HG02678 (cell line): ENCODE data around the gene PPP2R5C.

ENCODE experiments used
- ATAC-seq: cut with Tn5 transposase; IDR thresholded peaks from one replicate; pipeline ENCODE4 v1.9.1; 2021; ENCODE audit warnings: mild to moderate bottlenecking, moderate library complexity; ENCODE audit not compliant: unreplicated experiment

Gene PPP2R5C

DNA sequence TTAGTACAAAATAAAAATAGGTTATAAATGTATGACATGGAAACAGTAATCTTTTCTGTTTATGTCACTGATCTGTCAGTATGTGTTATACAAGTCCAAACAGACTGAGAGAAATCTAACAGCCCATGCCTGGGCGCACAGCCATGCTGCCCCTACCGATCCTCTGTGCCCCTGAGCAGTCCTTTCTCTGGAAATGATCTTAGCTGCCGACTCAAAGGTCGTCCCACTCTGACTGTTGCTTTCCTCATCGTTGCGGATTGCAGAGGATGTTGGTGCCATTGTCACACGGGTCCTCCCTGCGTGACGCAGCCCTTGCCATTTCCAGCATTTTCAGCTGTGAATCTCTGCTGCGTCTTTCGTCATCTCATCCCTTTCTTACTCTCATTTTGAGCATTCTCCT, 119.9 kb downstream of the PPP2R5C start:
- no peak for ATAC-seq

DNA sequence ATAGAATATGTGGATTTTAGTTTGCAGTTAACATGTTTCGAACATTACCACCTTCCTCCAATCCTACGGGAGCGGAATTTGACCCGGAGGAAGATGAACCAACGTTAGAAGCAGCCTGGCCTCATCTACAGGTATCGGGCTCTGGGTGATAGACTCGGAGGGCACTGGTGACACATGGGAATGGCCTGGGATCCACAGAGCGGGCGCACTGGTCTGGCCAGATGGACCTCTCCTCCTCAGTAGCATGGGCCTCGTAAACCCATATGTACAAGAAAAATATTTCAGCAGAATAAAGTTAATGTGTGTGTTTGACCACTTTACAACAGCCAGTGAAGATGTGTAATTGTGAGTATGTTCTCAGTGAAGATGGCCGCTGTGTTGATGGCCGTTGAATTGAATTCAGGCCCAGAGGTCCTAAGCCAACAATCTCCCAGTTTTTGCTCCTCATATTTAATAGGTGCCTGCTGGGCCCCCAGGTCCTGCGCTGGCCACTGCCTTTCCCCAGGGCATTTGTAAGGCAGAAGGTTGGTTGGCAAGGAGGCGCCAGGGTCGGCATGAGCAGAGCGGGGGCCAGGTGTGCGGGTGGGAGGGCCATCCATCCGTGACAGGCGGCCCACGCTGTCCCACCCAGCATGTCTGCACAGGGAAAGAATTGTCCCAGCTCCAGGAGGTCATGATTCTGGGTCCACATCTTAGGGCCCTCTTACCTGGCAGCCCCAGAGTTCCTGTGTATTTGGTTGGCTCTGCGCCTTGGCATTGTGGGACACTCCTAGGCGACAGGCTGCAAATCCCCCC, 120.8 kb downstream of the PPP2R5C start:
- no peak for ATAC-seq

DNA sequence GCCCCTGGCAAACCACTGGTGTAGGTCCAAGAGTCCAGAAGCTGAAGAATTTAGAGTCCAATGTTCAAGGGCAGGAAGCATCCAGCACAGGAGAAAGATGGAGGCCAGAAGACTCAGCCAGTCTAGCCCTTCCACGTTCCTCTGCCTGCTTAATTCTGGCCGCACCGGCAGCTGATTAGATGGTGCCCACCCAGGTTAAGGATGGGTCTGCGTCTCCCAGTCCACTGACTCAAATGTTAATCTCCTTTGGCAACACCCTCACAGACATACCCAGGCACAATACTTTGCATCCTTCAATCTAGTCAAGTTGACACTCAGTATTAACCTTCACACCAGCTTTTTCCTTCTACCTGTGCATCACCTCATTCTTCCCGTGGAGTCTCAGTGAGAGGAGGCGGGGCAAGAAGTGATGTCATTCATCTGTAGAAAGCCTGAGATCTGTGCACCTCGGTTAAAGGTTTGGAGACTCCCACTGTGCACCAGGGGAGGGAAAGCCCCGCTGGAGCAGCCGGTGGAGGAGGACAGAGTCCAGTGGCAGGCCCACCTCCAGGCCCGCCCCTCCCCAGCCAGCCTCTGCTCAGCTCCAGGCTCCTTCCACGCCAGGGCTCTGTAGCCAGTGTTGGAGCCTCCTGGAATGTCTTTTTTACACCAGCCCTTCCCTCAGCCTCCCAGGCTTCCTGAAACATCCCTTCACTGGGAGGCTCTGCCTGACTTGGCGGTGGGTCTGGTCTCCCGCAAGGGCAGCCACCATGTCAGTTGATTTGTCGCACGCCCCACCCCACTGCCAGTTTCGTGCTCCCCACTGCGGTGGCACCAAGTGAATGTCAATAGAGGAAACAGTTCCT, 122.8 kb downstream of the PPP2R5C start:
- ATAC-seq, result no peak

DNA sequence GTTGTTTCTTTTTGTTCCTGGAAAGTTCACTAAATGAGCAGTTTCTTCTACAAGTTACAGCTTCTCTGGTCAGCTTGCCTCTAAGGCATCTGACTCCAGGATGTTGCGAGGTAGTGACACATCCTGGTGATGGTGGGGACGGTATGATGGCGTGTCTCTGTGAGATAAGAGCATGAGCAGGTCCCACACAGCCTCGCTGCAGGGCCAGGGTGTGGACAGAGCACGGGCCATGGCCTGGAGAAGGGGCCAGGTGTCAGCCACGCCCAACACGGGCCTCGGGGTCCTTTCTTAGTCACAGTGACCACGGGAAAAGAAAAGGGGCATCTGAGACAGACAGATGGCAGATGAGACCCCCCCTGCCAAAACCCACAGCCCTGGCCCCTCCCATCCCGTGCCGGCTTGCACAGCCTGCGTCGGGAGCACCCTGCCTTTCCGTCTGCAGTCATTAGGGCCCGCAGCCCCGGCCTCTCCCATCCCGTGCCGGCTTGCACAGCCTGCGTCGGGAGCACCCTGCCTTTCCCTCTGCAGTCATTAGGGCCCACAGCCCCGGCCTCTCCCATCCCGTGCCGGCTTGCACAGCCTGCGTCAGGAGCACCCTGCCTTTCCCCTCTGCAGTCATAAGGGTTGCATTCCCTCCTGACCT, 123.5 kb downstream of the PPP2R5C start:
- ATAC-seq, result no peak

DNA sequence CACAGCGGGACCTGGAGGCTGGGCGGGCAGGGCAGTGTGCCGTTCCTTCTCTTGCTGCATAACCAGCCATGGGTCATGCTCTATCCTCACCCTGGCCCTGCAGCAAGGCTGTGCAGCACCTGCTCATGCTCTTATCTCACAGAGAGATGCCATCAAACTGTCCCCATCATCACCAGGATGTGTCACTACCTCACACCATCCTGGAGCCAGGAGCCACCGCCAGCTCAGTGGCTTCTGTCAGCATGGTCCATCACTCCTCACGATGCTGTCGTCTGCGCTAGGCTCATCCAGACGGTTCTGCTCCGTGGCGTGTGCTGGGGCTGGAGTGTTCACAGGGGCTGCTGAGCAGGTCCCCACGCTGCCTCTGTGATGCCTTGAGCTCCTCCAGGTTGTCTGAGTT, 125.7 kb downstream of the PPP2R5C start:
- no peak for ATAC-seq

DNA sequence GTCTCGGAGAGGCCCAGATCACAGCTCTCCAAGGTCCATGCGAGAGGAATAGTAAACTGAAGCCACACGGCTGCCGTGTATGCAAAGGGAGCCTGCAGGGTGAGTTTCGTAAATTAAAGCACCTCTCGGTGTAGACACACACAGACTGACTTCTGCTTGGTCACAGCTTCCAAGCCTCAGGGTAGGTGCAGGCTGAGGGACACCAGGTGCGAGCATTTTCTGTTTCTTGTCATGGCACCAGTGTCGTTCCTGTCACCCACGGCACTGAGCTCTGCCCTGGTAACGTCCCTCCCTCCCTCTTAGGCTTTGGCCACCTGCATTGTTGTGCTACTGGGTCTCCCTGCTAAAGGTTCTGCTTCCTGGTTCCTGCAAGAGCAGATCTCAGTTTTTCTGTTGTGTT, 126.7 kb downstream of the PPP2R5C start:
- ATAC-seq, result no peak

DNA sequence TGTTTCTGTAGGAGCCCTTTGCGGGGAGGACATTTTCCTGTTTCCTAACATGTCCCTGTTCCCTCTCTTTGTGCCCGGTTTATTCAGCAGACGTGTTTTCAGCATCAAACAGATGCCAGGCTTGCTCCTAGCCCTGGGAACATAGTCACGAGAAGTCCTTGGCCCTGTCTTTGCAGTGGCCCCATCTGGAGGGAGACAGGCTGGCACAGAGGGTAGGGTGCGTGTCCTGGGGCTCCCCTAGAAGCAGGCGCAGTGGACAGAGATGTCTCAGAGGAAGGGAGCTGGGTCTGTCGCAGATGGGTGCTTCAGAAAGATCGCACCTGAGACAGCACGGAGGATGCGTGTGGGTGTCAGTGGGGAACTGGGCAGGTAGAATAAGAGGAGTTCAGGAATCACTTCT, 127.9 kb downstream of the PPP2R5C start:
- no peak for ATAC-seq

DNA sequence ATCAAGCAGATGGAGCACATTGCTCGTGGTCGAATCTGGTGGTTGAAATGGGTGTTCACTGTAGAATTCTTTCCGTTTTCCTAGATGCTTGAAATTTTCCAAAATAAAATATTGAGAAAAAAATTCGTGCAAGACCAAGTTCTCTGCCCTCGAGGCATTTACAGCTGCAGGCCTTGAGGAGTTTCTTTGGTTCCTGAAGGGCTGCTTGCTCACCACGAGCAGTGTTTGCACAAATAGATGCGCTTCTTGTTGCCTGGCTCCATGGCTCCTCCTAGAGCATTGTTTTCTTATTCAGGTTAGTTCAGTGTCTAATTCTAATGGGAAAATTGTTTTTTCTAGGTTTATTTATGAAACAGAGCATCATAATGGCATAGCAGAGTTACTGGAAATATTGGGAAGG, 128.4 kb downstream of the PPP2R5C start:
- ATAC-seq, result no peak

DNA sequence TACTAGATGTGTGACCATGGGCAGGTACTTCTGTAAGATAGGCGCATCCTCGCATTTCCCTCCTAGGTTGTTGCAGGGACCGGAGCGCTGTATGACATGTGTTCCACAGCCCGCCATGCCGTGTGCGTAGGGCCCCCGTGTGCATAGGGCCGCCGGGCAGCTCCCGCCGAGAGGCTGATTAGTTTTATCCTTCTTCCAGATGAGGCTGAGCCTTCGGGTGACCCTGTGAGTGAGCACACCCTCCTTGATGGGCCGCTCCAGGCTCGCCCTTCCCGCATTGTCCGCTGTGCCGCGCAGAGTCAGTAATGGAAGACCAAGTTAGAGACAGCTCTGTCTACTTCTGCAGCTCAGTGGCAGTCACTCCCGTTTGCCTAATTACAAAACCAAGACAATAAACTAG, 130.0 kb downstream of the PPP2R5C start:
- no peak for ATAC-seq

DNA sequence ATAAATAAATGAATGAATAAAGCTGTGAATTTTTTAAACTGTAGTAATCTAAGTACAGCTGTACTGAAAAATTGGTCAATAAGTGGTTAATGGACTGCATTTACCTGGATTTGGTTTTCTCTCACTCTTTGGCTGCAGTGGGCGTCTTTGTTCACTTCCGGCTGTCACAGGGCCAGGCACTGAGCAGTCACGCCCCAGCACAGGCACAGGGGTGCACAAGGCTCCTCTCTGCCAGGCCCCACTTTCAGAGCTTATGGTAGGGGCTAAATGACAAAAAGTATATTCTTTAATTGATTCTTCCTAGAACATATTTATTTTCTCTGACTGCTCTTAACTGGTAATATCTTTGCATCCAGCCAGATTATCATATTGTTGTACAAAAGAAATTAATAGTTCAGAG, 132.2 kb downstream of the PPP2R5C start:
- ATAC-seq, result no peak

DNA sequence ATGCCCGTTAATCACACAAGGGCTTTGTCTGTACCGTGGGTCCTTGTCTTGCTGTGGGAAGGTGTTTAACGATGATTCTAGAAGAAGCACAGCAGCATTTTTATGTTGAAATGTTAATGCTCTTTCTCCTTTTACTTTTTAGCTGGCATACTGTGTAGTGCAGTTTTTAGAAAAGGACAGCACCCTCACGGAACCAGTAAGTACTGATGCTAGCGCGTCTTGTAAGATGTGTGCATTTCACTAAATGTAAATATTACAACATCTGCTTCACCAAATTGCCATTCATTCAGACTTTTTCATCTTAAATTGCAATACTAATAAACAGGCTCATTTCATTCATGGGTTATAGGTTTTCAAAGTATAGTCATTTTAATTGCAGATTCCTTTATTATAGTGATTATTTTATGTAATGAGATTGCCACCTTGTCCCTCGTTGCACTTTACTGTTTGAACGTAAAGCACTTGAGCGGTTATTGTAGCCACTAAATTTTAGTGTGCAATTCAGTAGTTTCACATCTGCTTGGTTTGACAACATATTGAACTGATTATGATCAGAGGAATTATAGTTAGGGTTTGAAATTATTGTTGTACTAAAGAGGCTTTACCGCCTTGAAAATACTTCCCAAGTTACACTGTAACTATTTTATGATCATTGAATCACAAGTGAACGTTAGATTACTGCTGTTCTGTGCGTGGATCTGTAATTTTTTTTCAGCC, 133.0 kb downstream of the PPP2R5C start:
- ATAC-seq, result no peak

DNA sequence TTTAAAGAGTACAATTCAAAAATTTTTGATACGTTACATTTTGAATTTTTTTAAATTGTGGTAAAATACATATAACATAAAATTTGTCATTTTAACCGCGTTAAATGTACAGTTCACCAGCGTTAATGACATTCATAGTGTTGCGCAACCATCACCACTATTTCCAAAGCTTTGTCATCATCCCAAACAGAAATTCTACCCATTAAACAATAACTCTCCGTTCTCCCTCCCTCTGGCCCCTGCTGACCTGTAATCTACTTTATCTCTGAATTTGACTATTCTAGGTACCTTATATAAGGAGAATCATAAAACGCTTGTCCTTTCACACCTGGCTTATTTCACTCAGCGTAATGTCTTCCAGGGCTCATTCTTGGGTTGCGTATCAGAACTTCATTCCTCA, 133.7 kb downstream of the PPP2R5C start:
- no peak for ATAC-seq

DNA sequence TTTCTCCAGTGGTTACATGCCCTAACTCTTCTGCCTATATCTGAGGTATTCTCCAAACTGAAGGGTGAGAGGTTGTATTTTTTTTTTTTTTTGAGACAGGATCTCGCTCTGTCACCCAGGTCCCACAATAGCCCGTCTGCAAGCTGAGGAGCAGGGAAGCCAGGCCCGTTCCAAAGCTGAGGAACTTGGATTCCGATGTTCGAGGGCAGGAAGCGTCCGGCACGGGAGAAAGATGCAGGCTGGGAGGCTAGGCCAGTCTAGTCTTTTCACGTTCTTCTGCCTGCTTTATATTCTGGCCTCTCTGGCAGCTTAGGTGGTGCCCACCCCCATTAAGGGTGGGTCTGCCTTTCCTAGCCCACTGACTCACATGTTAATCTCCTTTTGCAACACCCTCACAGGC, 135.8 kb downstream of the PPP2R5C start:
- ATAC-seq, result no peak

DNA sequence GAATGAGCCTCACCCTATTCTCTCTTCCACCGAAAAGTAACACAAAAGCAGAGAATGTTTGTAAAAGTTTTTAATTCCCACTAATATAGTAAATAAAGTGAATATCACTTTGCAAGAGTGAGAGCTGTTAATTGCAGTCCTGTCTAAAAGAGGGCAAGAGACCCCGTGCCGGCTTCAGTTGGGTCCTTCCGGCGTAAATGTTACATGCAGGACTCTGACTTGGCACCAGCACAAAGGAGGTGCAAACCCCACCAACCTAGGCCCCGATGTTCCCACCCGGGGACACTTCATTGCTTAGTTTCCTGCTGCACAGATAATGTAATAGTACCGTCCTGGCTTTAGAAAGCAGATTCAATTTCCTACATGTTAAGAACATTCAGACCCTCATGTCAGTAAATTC, 136.9 kb downstream of the PPP2R5C start:
- ATAC-seq, result no peak

DNA sequence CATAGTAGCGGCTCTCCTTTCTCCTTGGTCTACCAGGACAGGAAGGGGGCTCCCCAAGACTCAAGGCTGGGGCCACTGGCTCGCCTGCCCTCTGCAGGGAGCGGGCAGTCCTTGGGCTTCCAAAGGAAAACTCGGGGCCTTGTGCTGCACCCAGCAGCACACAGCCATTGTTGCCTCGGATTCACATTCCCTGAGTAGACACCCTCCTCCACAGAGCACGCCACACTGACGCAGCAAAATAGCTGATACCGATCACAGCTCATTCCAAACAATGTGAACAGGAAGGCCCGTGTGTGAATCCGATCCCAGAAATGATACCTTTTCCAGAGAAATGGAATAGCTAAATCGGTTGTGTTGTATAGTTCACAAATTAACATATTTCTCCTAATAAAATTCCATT, 137.8 kb downstream of the PPP2R5C start:
- ATAC-seq, result no peak

DNA sequence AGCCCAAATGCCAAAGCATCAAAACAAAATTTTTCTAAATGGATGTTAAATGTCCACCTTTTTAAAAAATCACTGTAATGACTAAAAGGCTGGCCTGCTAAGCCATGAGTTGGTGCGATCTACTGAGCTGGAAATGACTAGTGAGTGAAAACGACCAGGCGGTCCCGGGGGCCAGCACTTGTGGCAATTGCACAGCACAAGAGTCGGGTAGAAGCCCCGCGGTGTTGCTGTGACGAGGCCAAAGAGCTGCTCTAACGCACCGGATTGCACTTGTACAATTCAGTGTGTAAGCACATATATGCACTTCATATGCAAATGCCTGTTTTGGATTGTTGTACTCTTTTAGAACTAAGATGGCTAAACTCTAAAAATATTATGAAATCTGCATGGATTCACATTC, 138.7 kb downstream of the PPP2R5C start:
- no peak for ATAC-seq

DNA sequence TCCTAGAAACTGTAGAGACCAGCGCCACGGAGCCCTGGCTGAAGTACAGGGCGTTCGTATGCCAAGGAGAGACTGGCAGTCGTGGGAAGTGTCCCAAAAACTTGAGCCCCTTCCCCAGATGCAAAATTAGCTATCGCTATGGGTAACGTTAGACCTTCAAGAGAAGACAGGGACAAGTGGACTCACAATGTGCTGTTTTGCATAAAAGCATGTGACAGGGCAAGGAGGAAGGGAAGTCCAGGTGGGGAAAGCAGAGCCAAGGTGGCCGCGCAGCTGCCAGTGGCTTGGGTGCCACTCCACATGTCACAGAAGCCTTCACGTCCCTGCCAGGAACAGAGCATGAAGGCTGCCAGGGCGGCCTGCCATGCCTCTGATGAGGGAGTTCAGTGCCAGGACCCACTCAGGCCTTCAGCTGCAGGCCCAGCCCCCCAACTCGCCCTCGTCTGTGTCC, 141.6 kb downstream of the PPP2R5C start:
- no peak for ATAC-seq

DNA sequence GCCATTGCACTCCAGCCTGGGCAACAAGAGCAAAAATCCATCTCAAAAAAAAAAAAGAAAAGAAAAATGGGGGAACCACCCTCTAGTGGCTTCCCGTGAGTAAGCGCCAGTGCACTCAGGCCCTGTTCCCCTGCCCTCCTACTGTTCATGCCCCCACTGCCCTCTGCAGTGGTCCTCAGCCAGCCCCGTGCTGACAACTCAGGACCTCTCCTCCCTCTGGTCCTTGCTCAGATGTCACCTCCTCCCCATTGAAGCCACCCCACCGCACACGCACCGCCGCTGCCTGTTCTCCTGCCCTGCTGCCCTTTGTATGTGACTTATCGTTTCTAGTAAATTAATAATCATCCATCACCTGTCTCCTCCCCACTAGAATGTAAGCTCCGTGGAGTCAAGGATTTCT, 144.1 kb downstream of the PPP2R5C start:
- no peak for ATAC-seq

DNA sequence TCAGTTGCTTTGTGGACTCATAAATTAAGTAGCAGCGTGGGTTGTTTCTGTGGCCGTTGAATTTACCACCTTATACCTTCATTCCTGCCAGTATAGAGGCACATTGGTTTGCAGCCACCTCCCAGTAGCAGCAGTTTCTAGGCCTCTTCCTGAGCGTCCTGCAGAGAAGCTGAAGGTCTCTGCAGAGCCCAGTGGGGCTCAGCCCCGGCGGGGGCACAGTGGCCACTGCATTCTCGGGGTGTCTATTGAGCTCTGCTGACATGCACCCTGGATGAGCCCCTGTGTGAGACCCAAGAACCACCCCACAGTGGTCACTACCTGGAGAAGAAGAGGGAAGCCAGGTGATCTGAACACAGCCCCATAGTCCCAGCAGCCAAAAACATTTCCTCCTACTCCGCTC, 145.1 kb downstream of the PPP2R5C start:
- ATAC-seq, result no peak

DNA sequence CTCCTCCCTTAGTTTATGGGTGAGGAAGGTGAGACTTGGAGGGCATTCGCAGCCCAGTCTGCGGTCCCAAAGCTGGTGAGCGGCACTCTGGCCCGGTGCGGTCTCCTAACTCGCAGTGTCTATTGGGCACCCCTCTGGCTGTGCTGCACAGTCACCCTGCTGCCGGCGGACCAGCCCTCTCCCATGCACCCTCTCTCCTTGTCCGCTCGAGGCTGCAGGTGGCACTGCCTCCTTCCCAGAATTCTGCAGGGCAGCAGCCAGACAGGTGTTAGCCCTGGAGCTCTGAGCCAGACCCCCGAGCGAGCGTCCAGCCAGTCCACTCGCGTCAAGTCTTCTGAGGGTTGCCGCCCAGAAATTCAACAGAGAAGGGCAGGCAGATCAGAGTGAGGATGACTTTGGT, 146.1 kb downstream of the PPP2R5C start:
- ATAC-seq, result no peak

DNA sequence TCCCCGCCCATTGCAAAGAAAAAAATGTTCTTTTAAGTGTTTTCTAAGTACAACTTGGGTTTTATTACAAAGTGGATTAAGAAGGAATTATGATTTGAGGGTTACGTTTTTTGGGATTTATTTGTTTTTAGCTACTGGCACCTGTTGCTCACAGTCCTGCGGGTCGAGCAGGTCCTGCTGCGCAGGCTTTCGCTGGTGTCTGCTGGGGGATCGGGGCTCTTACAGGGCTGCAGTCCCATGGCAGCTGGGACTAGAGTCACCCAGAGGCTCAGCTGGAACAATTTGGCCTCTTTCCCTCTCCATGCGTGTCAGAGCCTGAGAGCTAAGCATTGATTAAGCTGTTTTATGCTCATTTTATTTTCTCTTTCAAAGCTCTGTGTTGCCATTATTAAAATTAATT, 147.3 kb downstream of the PPP2R5C start:
- ATAC-seq, result no peak
